Eye (tissue), 1 donor: ENCODE measurements around the gene MAGEB6.
"Not testable (repeated sequence)": the region's sequence is repeated elsewhere in the genome, so short reads cannot be mapped to it uniquely, and the experiment has no call there.

Experiments used
- DNase-seq: peaks from one replicate; pipeline ENCODE4 v3.0.0-alpha.2; 2015

The MAGEB6 gene

GRCh38 chrX:26192204-26192603 lies at the start of gene MAGEB6:
Gene MAGEB6 (plus strand): TSS chrX:26192440. CDS start chrX:26193847, 1,407 bp downstream.
- no peak for DNase-seq

GRCh38 chrX:26146024-26146423 lies 46.2 kb upstream of the MAGEB6 start:
- no peak for DNase-seq

- no peak for DNase-seq
Observed at GRCh38 chrX:26160301-26160700, 31.9 kb upstream of the MAGEB6 start, which contains the start of gene MAGEB6B. Gene MAGEB6B (plus strand): TSS chrX:26160601. CDS start chrX:26160601, 0 bp downstream.

- DNase-seq = no peak
Observed at GRCh38 chrX:26203561-26203960, 11.3 kb downstream of the MAGEB6 start.

GRCh38 chrX:26204717-26205116 lies 12.5 kb downstream of the MAGEB6 start:
- not testable (repeated sequence) for DNase-seq

- no peak for DNase-seq
Observed at GRCh38 chrX:26208012-26208411, 15.8 kb downstream of the MAGEB6 start.

GRCh38 chrX:26215869-26216268 lies 23.6 kb downstream of the MAGEB6 start, which contains the start of gene MAGEB5:
Gene MAGEB5 (plus strand): TSS chrX:26216169. CDS start chrX:26217302, 1,133 bp downstream.
- no peak for DNase-seq

- DNase-seq = peak; percentile 1
Observed at GRCh38 chrX:26219351-26219750, 27.1 kb downstream of the MAGEB6 start.

GRCh38 chrX:26234177-26234576 lies 41.9 kb downstream of the MAGEB6 start:
- DNase-seq = no peak
